Muscle layer of duodenum (tissue), 2 donors: ENCODE data around the gene CSNK1E.

Source experiments
- H3K27ac ChIP-seq: one replicate; pipeline ENCODE4 v1.7.0; 2013; ENCODE audit warnings: mild to moderate bottlenecking, low read length
- H3K27me3 ChIP-seq: one replicate; pipeline ENCODE4 v1.7.0; 2013; ENCODE audit warnings: low read depth, mild to moderate bottlenecking, control low read depth, low read length
- H3K36me3 ChIP-seq, 2 donors: one replicate each; pipeline ENCODE4 v1.7.0; 2013; ENCODE audit warnings: low read length in 2 of 2, control low read depth in 1 of 2, mild to moderate bottlenecking in 1 of 2; ENCODE audit not compliant: insufficient read depth in 2 of 2, control insufficient read depth in 1 of 2
- H3K4me1 ChIP-seq, 2 donors: one replicate each; pipeline ENCODE4 v1.7.0; 2013; ENCODE audit warnings: low read length in 2 of 2, mild to moderate bottlenecking in 2 of 2, control low read depth in 1 of 2, moderate library complexity in 1 of 2; ENCODE audit not compliant: insufficient read depth in 2 of 2, control insufficient read depth in 1 of 2
- H3K4me3 ChIP-seq, 2 donors: one replicate each; pipeline ENCODE4 v1.7.0; 2013; ENCODE audit warnings: low read length in 2 of 2, low read depth in 1 of 2, mild to moderate bottlenecking in 1 of 2
- H3K9me3 ChIP-seq, 2 donors: one replicate each; pipeline ENCODE4 v1.7.0; 2013; ENCODE audit warnings: low read length in 2 of 2, control low read depth in 1 of 2, mild to moderate bottlenecking in 1 of 2; ENCODE audit not compliant: control insufficient read depth in 1 of 2
- donor health status: healthy.

Gene CSNK1E

GRCh38 chr22:38300197-38300945, 16.9 kb downstream of the CSNK1E start:
- no peaks in the 10 kb centered on the region for H3K27me3 ChIP-seq
- H3K27ac ChIP-seq, result no peak overlapping the region
- H3K9me3 ChIP-seq, result no peaks in the 10 kb centered on the region
- H3K4me3 ChIP-seq, result no peak overlapping the region
- H3K36me3 ChIP-seq, result peaks cover 61 to 73% of the 10 kb centered on the region in 2 donors
- H3K4me1 ChIP-seq, result peaks cover 9 to 24% of the 10 kb centered on the region in 2 donors

- Histone ChIP-seq H3K27me3 (no peaks in the 10 kb centered on the region), H3K36me3 (peaks cover 66 to 79% of the 10 kb centered on the region in 2 donors)
Measured at GRCh38 chr22:38299770-38300102, 17.5 kb downstream of the CSNK1E start.

GRCh38 chr22:38298312-38299005, 18.8 kb downstream of the CSNK1E start:
- Histone ChIP-seq H3K9me3 (no peaks in the 10 kb centered on the region), H3K4me1 (peaks cover 0 to 5% of the 10 kb centered on the region in 2 donors), H3K27me3 (no peaks in the 10 kb centered on the region), H3K27ac (no peak overlapping the region), H3K4me3 (no peak overlapping the region), H3K36me3 (peaks cover 77 to 92% of the 10 kb centered on the region in 2 donors)

More at GRCh38 chr22:38299770-38300102, 17.5 kb downstream of the CSNK1E start:
- no peak overlapping the region for H3K27ac ChIP-seq
- no peak overlapping the region for H3K4me3 ChIP-seq
- H3K9me3 ChIP-seq, result no peaks in the 10 kb centered on the region
- H3K4me1 ChIP-seq, result peaks cover 9 to 17% of the 10 kb centered on the region in 2 donors

GRCh38 chr22:38296372-38296771, 20.9 kb downstream of the CSNK1E start:
- no peak overlapping the region for H3K4me3 ChIP-seq
- H3K36me3 ChIP-seq, result peaks cover 77 to 82% of the 10 kb centered on the region in 2 donors
- no peak overlapping the region for H3K27ac ChIP-seq
- no peaks in the 10 kb centered on the region for H3K9me3 ChIP-seq
- H3K4me1 ChIP-seq, result peaks cover 0 to 10% of the 10 kb centered on the region in 2 donors
- H3K27me3 ChIP-seq, result no peaks in the 10 kb centered on the region

GRCh38 chr22:38295863-38296262, 21.4 kb downstream of the CSNK1E start:
- Histone ChIP-seq H3K36me3 (peaks cover 74 to 81% of the 10 kb centered on the region in 2 donors), H3K9me3 (no peaks in the 10 kb centered on the region), H3K27me3 (no peaks in the 10 kb centered on the region), H3K27ac (no peak overlapping the region), H3K4me1 (peaks cover 0 to 10% of the 10 kb centered on the region in 2 donors), H3K4me3 (no peak overlapping the region)

- no peak overlapping the region for H3K4me3 ChIP-seq
- H3K27me3 ChIP-seq, result no peaks in the 10 kb centered on the region
- H3K4me1 ChIP-seq, result peaks cover 0 to 10% of the 10 kb centered on the region in 2 donors
- H3K27ac ChIP-seq, result no peak overlapping the region
- H3K36me3 ChIP-seq, result peaks cover 69 to 78% of the 10 kb centered on the region in 2 donors
- no peaks in the 10 kb centered on the region for H3K9me3 ChIP-seq
Measured at GRCh38 chr22:38295339-38295738, 21.9 kb downstream of the CSNK1E start.

GRCh38 chr22:38294193-38294592, 23.0 kb downstream of the CSNK1E start:
- H3K27ac ChIP-seq, result no peak overlapping the region
- no peak overlapping the region for H3K4me3 ChIP-seq
- peaks cover 57 to 77% of the 10 kb centered on the region in 2 donors for H3K36me3 ChIP-seq
- H3K27me3 ChIP-seq, result no peaks in the 10 kb centered on the region
- peaks cover 0 to 10% of the 10 kb centered on the region in 2 donors for H3K4me1 ChIP-seq
- H3K9me3 ChIP-seq, result no peaks in the 10 kb centered on the region

GRCh38 chr22:38292694-38293093, 24.5 kb downstream of the CSNK1E start:
- H3K4me1 ChIP-seq, result peaks cover 0 to 10% of the 10 kb centered on the region in 2 donors
- H3K36me3 ChIP-seq, result peaks cover 46 to 63% of the 10 kb centered on the region in 2 donors
- no peaks in the 10 kb centered on the region for H3K9me3 ChIP-seq
- no peak overlapping the region for H3K27ac ChIP-seq
- no peak overlapping the region for H3K4me3 ChIP-seq
- H3K27me3 ChIP-seq, result no peaks in the 10 kb centered on the region

GRCh38 chr22:38291201-38291777, 25.9 kb downstream of the CSNK1E start:
- Histone ChIP-seq H3K4me1 (peaks cover 0 to 10% of the 10 kb centered on the region in 2 donors), H3K36me3 (peaks cover 32 to 49% of the 10 kb centered on the region in 2 donors), H3K4me3 (no peak overlapping the region), H3K9me3 (no peaks in the 10 kb centered on the region), H3K27me3 (no peaks in the 10 kb centered on the region), H3K27ac (no peak overlapping the region)

- H3K4me3 ChIP-seq, result no peak overlapping the region
- H3K9me3 ChIP-seq, result no peaks in the 10 kb centered on the region
- peaks cover 0 to 10% of the 10 kb centered on the region in 2 donors for H3K4me1 ChIP-seq
- peaks cover 23 to 40% of the 10 kb centered on the region in 2 donors for H3K36me3 ChIP-seq
- no peak overlapping the region for H3K27ac ChIP-seq
- no peaks in the 10 kb centered on the region for H3K27me3 ChIP-seq
Measured at GRCh38 chr22:38290347-38290746, 26.9 kb downstream of the CSNK1E start.

- Histone ChIP-seq H3K4me3 (no peak overlapping the region), H3K27me3 (no peaks in the 10 kb centered on the region), H3K4me1 (peaks cover 0 to 13% of the 10 kb centered on the region in 2 donors), H3K9me3 (no peaks in the 10 kb centered on the region), H3K27ac (no peak overlapping the region), H3K36me3 (peaks cover 17 to 33% of the 10 kb centered on the region in 2 donors)
Measured at GRCh38 chr22:38289583-38290082, 27.6 kb downstream of the CSNK1E start.
